Right atrium auricular region (tissue), 2 donors: ENCODE data around the gene KCNMB2. TPM values are rescaled to one million over a fixed set of nuclear protein-coding genes. Genes with fewer than 3 reads are reported as not detected.

Experiments
- DNase-seq: peaks from one replicate; pipeline ENCODE4 v3.0.0-alpha.2; 2019; ENCODE audit warnings: low spot score
- H3K27ac ChIP-seq, 2 donors: fragments of 200-600 bp; sonication (generic); 1 replicate in 1 of 2; 2 replicates in 1 of 2; pipeline ENCODE4 v1.5.1; 2016 to 2019
- H3K27me3 ChIP-seq, 2 donors: fragments of 200-600 bp; sonication (generic); one replicate each; pipeline versions ENCODE4 v1.5.1 to v1.6.0; 2017 to 2019
- H3K36me3 ChIP-seq: fragments of 200-600 bp; sonication (generic); one replicate; pipeline ENCODE4 v1.5.1; 2016
- H3K4me1 ChIP-seq, 2 donors: fragments of 200-600 bp; sonication (generic); one replicate each; pipeline versions ENCODE4 v1.5.1 to v1.6.0; 2017 to 2019
- H3K4me3 ChIP-seq, 2 donors: fragments of 200-600 bp; sonication (generic); 1 replicate in 1 of 2; 2 replicates in 1 of 2; pipeline ENCODE4 v1.5.1; 2017 to 2019; ENCODE audit warnings: mild to moderate bottlenecking in 1 of 2, moderate library complexity in 1 of 2
- H3K9me3 ChIP-seq, 2 donors: fragments of 200-600 bp; sonication (generic); one replicate each; pipeline ENCODE4 v1.5.1; 2019
- CTCF ChIP-seq, 2 donors: fragments of 200-600 bp; sonication (generic); IDR thresholded peaks; one replicate each; pipeline ENCODE4 v1.5.1; 2019; ENCODE audit warnings: antibody characterized with exemption in 2 of 2
- total RNA-seq, 2 donors: library from RNA; depleted of rRNA; stranded (reverse); fragments of >200 nt; gene quantifications; one replicate each; pipeline ENCODE4 v1.1.0, GENCODE V29; 2016

The KCNMB2 gene
- total RNA-seq, 2 donors from 2014 or later = 2.8 to 18.2 TPM

DNA sequence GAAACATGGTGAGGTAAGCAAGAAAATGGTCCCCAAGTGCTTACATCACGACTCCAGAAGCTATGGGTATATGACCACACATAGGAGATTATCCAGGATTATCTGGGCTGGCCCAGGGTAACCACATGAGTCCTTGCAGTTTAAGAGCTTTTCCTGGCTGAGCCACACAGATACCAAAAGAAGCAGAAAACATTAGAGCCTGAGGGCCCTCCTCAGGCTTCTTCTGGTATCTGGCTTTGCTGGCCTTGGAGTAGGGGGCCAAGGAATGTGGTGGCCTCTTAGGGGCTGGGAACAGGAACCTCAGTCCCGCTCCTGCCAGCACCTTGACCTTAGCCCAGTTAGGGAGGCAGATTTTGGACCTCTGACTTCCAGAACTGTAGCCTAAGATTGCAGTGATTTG, 259.1 kb downstream of the KCNMB2 start:
- DNase-seq = no peak
- TF ChIP-seq CTCF (IDR thresholded peaks at IDR 0.05) = no peak

DNA sequence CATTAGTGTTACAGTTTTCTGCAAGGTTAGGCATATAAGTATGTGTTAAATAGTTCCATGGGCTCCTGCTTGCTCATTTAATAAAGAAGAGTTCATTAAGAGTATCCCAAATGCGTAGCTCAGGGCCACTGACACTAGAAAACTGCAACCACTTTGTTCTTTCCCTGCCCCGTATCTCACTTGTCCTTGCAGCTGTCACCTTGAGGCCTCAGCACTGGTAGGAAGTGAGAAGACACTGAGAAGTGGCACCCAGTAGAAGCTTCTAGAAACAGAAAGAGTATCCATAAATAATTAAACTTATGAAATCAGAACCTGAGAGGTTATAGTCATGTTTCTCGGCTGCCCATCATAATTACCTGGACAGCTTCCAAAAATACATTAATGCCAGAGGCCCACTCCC, 266.0 kb downstream of the KCNMB2 start:
- no peak for TF ChIP-seq CTCF (IDR thresholded peaks at IDR 0.05)
- Histone ChIP-seq H3K9me3 (no peaks in the 10 kb centered on the region), H3K27ac (no peak overlapping the region), H3K27me3 (no peaks in the 10 kb centered on the region), H3K4me3 (no peak overlapping the region), H3K36me3 (no peaks in the 10 kb centered on the region), H3K4me1 (no peaks in the 10 kb centered on the region)
- DNase-seq = no peak

More for the DNA sequence above, 259.1 kb downstream of the KCNMB2 start:
- H3K9me3 ChIP-seq = peaks cover 0 to 7% of the 10 kb centered on the region in 2 donors
- no peak overlapping the region for H3K4me3 ChIP-seq
- no peaks in the 10 kb centered on the region for H3K27me3 ChIP-seq
- H3K36me3 ChIP-seq = no peaks in the 10 kb centered on the region
- no peak overlapping the region for H3K27ac ChIP-seq
- H3K4me1 ChIP-seq = no peaks in the 10 kb centered on the region

GRCh38 chr3:178802993-178803693, 266.9 kb downstream of the KCNMB2 start:
- DNase-seq = no peak
- no peaks in the 10 kb centered on the region for H3K27me3 ChIP-seq
- H3K9me3 ChIP-seq = no peaks in the 10 kb centered on the region
- no peak overlapping the region for H3K4me3 ChIP-seq
- no peaks in the 10 kb centered on the region for H3K36me3 ChIP-seq
- H3K27ac ChIP-seq = no peak overlapping the region
- no peaks in the 10 kb centered on the region for H3K4me1 ChIP-seq
- no peak for TF ChIP-seq CTCF (IDR thresholded peaks at IDR 0.05)

GRCh38 chr3:178804606-178805005, 268.4 kb downstream of the KCNMB2 start:
- Histone ChIP-seq H3K27me3 (no peaks in the 10 kb centered on the region), H3K27ac (no peak overlapping the region), H3K36me3 (no peaks in the 10 kb centered on the region), H3K4me3 (no peak overlapping the region), H3K4me1 (no peaks in the 10 kb centered on the region), H3K9me3 (no peaks in the 10 kb centered on the region)
- DNase-seq = no peak
- TF ChIP-seq CTCF (IDR thresholded peaks at IDR 0.05) = no peak

- H3K9me3 ChIP-seq = no peaks in the 10 kb centered on the region
- DNase-seq = no peak
- H3K27ac ChIP-seq = no peak overlapping the region
- TF ChIP-seq CTCF (IDR thresholded peaks at IDR 0.05) = no peak
- no peaks in the 10 kb centered on the region for H3K4me1 ChIP-seq
- no peak overlapping the region for H3K4me3 ChIP-seq
- H3K27me3 ChIP-seq = no peaks in the 10 kb centered on the region
- no peaks in the 10 kb centered on the region for H3K36me3 ChIP-seq
Observed at GRCh38 chr3:178805741-178806140, 269.5 kb downstream of the KCNMB2 start.

DNA sequence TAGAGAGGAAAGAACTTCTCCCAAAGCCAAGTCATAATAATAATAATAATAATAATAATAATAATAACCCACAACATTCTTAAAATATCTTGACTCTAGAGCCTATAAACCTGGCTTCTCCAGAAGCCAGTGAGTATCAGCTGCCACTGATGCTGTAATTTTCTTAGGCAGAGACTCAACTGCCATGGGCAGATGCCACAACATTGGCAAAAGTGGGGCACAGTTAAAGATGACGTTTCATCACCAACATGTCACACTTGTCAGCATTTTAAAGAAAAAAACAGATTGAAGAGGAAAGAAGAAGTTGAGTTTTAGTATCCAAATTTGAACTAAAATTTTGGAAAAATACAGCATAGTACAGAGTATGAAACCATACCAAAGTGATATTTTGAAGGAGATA, 270.4 kb downstream of the KCNMB2 start:
- no peak overlapping the region for H3K4me3 ChIP-seq
- no peaks in the 10 kb centered on the region for H3K9me3 ChIP-seq
- no peaks in the 10 kb centered on the region for H3K27me3 ChIP-seq
- DNase-seq = no peak
- no peaks in the 10 kb centered on the region for H3K36me3 ChIP-seq
- TF ChIP-seq CTCF (IDR thresholded peaks at IDR 0.05) = no peak
- no peaks in the 10 kb centered on the region for H3K4me1 ChIP-seq
- H3K27ac ChIP-seq = no peak overlapping the region
